Activated naive CD4-positive, alpha-beta T cell (primary cell): Measurements from ENCODE around the gene KMO.

ENCODE experiments used
- DNase-seq, 4 experiments: peaks; one replicate each; lab custom pipeline; 2025; lab: John Stamatoyannopoulos, UW

KMO gene

DNA sequence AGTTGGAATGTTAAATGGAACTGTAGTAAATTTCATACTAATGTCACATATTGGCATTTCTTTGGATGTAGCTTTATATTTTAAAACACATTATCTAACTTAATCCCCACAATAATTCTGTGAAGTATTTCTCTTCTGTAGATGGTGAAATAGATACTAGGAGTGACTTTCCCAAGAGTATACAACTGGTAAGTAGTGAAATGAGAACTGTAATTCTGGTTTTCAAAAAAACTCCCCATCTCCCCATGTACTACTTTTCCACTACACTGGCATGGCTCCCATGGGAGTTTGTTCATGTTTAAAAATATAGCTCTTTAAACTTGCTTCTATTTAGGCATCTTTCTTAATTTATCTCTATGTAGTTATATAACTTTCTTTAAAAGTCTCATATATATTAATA lies 97.8 kb downstream of the KMO start:
- DNase-seq = no peak

GRCh38 chr1:241630476-241630875 lies 98.3 kb downstream of the KMO start:
- DNase-seq = no peak

- DNase-seq = no peak
These were observed 98.7 kb downstream of the KMO start for GRCh38 chr1:241630899-241631298.

GRCh38 chr1:241631674-241632073 lies 99.5 kb downstream of the KMO start:
- DNase-seq = no peak

GRCh38 chr1:241632987-241633386 lies 100.8 kb downstream of the KMO start:
- no peak for DNase-seq

- no peak for DNase-seq
These were observed 103.5 kb downstream of the KMO start for GRCh38 chr1:241635556-241636152.

- no peak for DNase-seq
These were observed 104.1 kb downstream of the KMO start for GRCh38 chr1:241636291-241636690.

DNA sequence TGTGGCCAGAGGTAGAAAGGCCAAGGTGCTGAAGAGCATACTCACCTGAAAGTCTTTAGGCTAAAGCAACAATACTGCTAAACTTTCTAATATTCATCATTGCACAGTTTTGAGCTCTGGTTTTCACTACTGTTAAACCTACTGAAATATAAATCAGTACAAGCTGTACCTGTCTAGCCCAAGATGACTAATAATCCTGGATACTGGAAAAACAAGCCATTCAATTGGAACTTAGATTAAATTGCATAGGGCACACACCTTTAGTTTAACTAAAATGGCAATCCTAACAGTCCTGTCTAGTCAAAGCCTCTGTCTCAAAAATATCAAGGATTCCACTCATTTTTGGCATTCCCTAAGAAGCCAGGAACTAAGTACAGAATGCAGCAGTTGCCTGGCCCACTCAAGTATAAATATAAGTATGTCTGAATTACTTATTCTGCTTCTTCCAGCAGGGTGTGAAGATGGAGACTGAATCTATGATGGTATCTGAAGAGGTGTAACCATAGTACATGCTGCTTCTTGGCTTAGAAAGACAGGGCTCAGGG lies 104.9 kb downstream of the KMO start:
- no peak for DNase-seq

DNA sequence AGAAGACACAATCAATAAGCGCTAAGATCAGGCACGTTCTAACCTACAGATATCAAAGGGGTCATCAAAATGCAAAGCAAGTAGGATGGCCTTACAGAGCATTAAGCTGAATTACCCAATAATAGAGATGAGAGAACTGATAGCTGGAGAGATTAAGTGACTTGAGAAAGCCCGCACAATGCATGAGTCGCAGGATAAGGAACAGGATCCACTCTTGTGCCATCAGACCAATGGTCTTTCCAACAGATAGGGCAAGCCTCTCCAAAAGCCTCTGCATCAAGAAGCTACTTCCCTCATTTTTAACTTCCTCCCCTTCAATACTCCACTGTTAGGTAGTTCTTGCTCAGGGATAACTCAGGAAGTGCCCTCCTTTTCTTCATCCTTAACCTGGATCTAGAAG lies 105.4 kb downstream of the KMO start:
- DNase-seq = no peak

- DNase-seq = no peak
These were observed 106.0 kb downstream of the KMO start for GRCh38 chr1:241638099-241638682.

DNA sequence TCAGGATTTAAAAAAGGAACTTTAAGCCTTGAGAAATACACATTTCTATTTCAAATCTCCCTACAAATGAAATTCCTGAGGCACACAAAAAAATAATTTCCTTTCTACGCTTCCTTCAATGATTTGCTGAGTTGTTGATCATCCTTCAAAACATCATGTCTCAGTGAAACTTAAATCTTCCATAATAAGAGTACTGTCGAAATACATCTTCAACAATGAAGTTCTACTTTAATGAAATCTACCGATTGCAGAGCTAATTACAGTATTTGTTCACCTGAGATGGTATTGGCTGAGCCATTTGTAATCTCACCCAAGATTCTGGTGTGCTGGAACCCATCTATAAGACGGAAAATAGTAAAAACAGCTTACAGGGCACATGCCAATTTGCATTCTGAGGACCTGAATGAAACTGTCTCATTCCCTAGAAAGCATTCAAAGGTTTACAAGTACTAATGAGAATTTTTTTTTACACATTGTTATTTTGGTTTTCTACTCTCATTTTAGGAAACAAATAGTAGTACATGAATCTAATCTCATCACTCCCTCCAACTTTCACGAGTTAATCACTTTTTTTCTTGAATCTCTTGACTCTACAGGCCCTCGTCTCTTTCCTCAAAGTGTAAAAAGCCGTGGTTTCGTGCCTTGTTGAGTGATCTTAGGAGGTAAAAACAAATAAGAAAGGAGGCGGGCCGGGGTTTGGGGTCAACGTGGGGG lies 106.9 kb downstream of the KMO start:
- DNase-seq = no peak

GRCh38 chr1:241639623-241640148 lies 107.5 kb downstream of the KMO start:
- peak in 2 of 4 experiments; percentile 18 to 35 for DNase-seq

DNA sequence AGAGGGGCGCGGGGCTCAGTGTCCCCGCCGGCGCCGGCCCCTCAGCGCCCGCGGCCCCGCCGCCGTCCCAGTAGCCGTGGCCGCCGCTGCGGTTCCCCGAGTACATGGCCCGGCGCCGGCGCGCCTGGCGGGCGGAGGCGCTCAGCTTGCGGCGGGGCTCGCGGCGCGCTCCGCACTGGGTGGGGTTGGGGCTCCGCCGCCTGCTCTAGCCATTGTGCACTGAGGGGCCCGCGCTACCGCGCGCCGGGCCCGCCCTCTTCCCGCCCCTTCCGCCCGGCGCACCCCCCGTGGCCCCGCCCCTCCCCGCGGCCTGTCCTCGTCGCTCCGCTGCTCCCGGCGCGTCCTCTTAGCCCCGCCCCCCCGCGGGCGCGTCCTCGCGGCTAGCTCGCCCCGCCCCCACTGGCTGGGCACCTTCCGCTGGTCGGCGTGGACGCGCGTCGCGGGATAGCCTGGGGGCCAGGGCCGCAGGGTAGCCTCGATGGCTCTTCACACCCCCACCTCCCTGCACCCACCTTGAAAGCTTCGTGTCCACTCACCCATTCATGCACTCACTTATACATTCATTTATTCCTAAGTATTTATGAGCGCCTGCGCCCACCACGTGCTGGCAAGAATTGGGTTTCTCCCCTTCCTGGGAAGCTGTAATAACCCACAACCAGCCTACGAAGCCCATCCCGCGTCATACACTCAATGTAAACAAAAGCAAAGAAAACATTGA lies 108.1 kb downstream of the KMO start, which contains the start of the genes CHML and OPN3:
CHML (minus strand) TSS at position 221 of the 718 bp plus-strand sequence. CDS start 4,603 bp downstream, outside the sequence.
OPN3 (minus strand) TSS at position 221 of the 718 bp plus-strand sequence; CDS start at position 106, 115 bp downstream.
- DNase-seq = peak; percentile 71 to 89 (median 80)

DNA sequence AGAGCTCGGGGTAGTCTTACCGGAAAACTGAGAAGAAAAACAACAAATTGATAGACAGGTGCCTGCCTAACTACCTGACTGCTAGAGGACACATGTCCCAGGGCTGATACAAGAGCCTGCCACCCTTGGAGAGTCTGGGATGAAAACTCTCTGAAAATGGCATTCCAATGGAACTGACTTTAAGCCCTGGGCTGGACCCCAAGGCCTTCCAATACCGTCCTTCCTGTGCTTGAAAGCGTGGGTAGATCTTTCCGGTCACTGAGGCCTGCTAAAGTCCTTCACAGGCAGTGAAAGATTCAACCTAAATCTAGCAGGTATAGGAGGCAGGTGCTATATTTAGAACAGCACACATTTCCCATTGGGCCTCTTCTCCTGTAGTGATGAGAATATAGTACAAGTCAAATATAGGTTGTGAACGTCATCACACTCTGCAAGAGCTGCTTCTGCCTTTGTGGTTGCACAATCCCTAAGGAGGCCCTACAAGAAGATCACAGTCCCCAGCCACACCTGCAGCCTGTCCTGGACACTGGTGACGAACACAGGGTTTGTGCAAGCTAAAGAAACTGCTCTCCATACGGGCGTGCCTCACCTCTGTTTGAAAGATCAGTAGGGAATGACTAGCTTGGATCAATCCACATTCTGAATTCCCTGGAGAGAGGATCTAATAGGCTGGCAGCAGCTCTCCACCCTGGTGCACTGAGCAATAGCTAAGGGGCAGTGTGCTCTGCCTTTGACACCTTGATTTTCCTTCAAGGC lies 108.9 kb downstream of the KMO start:
- no peak for DNase-seq

DNA sequence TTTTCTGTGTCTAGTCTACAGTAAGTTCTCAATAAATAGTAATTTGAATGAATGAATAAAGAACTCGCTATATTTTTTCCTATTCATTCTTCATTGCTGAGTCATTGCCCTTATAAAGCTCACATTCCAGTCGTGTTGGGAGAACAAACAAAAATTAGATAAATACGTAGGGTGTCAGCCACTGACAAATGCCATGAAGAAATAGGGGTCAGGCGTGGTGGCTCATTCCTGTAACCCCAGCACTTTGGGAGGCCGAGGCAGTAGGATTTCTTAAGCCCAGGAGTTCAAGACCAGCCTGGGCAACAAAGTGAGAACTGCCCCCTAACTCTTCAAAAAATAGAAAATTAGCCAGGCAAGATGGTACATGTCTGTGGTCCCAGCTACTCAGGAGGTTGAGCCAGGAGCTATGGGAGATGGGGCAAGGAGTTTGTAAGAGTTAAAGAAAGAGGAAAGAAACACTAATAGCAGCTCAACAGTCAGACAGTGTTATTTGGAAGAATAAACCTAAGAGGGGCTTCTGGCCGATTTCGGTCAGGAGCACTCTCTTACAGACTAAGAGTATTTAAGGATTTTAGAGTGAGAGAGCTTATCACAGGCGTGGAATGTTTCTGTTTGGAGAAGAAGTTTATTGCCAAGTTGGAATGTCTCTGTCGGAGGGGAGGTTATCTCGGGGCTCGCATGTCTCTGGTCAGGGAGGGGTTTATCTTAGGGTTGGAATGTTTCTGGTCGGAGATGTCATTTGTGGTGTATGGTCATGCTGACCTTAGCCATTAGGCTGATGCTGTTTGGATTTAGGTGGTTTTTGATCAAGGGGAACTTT lies 109.8 kb downstream of the KMO start:
- no peak for DNase-seq

- no peak for DNase-seq
These were observed 110.4 kb downstream of the KMO start for GRCh38 chr1:241642593-241642944.

DNA sequence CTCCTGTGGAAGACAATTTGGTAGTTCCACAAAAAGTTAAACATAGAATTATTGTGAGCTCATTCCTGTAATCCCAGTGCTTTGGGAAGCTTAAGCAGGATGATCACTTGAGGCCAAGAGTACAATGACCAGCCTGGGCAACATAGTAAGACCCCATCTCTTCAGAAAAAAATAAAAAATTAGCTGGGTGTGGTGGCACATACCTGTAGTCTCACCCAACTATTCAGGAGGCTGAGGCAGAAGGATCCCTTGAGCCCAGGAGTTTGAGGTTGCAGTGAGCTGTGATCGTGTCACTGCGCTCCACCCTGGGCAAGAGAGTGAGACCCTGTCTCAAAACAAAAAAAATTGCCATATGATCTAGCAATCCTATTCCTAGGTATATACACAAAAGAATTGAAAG lies 112.1 kb downstream of the KMO start:
- DNase-seq = no peak

DNA sequence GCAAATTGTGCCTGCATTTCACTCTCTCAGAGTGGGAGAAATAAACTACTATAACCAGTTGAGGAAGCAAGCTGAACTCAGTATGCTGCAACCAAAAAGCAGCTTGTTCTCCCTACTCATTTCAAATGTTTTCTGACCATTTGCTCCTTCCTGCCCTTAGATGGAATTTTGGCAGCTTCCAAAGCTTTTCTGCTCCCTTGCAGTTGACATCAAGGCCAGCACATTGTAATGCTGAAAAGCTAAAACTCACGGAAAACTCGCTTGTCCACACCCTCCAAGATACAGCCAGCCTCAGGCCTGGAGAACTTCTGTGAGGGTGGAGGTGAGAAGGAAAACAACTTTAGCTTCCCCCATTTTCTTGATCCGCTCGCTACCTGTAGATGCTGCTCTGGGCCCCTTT lies 113.0 kb downstream of the KMO start:
- no peak for DNase-seq
